GM20000 (cell line): Measurements from ENCODE around the gene ALB.

Experiments used
- DNase-seq: peaks from one replicate; pipeline ENCODE4 v3.0.0; 2012; ENCODE audit warnings: low spot score
- TF ChIP-seq, protein P1 (sequence below): IDR thresholded peaks from 2 replicates; pipeline ENCODE4 v1.5.1; 2012; ENCODE audit warnings: mild to moderate bottlenecking, control low read depth; ENCODE audit errors: extremely low read depth, missing control alignments

The ALB gene

DNA sequence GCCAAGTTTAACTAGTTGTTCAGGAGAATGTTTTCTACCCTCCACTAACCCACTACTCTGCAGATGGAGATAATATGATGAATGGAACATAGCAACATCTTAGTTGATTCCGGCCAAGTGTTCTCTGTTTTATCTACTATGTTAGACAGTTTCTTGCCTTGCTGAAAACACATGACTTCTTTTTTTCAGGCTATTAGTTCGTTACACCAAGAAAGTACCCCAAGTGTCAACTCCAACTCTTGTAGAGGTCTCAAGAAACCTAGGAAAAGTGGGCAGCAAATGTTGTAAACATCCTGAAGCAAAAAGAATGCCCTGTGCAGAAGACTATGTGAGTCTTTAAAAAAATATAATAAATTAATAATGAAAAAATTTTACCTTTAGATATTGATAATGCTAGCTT lies 13.3 kb downstream of the ALB start:
- TF ChIP-seq, protein P1, sequence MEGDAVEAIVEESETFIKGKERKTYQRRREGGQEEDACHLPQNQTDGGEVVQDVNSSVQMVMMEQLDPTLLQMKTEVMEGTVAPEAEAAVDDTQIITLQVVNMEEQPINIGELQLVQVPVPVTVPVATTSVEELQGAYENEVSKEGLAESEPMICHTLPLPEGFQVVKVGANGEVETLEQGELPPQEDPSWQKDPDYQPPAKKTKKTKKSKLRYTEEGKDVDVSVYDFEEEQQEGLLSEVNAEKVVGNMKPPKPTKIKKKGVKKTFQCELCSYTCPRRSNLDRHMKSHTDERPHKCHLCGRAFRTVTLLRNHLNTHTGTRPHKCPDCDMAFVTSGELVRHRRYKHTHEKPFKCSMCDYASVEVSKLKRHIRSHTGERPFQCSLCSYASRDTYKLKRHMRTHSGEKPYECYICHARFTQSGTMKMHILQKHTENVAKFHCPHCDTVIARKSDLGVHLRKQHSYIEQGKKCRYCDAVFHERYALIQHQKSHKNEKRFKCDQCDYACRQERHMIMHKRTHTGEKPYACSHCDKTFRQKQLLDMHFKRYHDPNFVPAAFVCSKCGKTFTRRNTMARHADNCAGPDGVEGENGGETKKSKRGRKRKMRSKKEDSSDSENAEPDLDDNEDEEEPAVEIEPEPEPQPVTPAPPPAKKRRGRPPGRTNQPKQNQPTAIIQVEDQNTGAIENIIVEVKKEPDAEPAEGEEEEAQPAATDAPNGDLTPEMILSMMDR = no peak
- no peak for DNase-seq

DNA sequence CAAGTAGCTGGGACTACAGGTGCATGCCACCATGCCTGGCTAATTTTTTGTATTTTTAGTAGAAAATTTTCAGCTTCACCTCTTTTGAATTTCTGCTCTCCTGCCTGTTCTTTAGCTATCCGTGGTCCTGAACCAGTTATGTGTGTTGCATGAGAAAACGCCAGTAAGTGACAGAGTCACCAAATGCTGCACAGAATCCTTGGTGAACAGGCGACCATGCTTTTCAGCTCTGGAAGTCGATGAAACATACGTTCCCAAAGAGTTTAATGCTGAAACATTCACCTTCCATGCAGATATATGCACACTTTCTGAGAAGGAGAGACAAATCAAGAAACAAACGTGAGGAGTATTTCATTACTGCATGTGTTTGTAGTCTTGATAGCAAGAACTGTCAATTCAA lies 13.9 kb downstream of the ALB start:
- TF ChIP-seq, protein P1 = no peak
- DNase-seq = no peak

DNA sequence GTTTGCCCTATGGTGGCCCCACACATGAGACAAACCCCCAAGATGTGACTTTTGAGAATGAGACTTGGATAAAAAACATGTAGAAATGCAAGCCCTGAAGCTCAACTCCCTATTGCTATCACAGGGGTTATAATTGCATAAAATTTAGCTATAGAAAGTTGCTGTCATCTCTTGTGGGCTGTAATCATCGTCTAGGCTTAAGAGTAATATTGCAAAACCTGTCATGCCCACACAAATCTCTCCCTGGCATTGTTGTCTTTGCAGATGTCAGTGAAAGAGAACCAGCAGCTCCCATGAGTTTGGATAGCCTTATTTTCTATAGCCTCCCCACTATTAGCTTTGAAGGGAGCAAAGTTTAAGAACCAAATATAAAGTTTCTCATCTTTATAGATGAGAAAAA lies 14.6 kb downstream of the ALB start:
- DNase-seq = no peak
- TF ChIP-seq, protein P1 = no peak

- TF ChIP-seq, protein P1 = no peak
- DNase-seq = no peak
These were observed 15.3 kb downstream of the ALB start for GRCh38 chr4:73419106-73420038.

- TF ChIP-seq, protein P1 = no peak
- DNase-seq = no peak
These were observed 16.5 kb downstream of the ALB start for GRCh38 chr4:73420615-73421014.

DNA sequence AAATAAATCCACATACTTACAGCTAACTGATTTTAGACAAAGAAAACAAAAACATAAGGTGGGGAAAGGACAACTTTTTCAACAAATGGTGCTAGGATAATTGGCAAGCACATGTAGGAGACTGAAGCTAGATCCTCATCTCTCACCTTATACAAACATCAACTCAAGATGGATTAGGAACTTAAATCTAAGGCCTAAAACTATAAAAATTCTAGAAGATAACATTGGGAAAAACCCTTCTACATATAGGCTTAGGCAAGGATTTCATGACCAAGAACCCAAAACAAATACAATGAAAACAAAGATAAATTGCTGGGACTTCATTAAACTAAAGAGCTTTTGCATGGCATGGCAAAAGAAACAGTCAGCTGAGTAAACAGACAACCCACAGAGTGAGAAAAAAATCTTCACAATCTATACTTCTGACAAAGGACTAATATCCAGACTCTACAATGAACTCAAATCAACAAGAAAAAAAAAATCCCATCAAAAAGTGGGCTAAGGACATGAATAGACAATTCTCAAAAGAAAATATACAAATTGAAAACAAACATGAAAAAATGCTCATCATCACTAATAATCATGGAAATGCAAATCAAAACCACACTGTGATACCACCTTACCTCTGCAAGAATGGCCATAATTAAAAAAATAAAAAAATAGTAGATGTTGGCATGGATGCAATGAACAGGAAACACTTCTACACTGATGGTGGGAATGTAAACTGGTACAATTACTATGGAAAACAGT lies 17.8 kb downstream of the ALB start:
- no peak for DNase-seq

More for the DNA sequence above, 17.8 kb downstream of the ALB start:
- TF ChIP-seq, protein P1 = no peak
